Osteocyte (in vitro differentiated cells): ENCODE results near the gene BAHCC1. TPM values are rescaled to one million over a fixed set of nuclear protein-coding genes. Genes with fewer than 3 reads are reported as not detected.
A peak's percentile ranks its signal among the peaks of the same experiment; 100 is the strongest.

Experiments
- DNase-seq: peaks from one replicate; pipeline ENCODE4 v3.0.0; 2021; ENCODE audit warnings: mixed read lengths; ENCODE audit not compliant: unreplicated experiment; ENCODE audit errors: extremely low spot score
- H3K27ac Mint-ChIP-seq: one replicate; pipeline ENCODE4 v1.8.0; 2021; ENCODE audit warnings: mild to moderate bottlenecking, mixed read lengths; ENCODE audit not compliant: unreplicated experiment
- H3K27me3 Mint-ChIP-seq: one replicate; pipeline ENCODE4 v1.8.0; 2021; ENCODE audit warnings: mixed read lengths; ENCODE audit not compliant: unreplicated experiment
- H3K36me3 Mint-ChIP-seq: one replicate; pipeline ENCODE4 v1.8.0; 2021; ENCODE audit warnings: mixed read lengths; ENCODE audit not compliant: unreplicated experiment
- H3K4me1 Mint-ChIP-seq: one replicate; pipeline ENCODE4 v1.8.0; 2021; ENCODE audit warnings: mixed read lengths; ENCODE audit not compliant: unreplicated experiment
- H3K4me3 Mint-ChIP-seq: one replicate; pipeline ENCODE4 v1.8.0; 2021; ENCODE audit warnings: mild to moderate bottlenecking, moderate library complexity, mixed read lengths; ENCODE audit not compliant: unreplicated experiment
- H3K9me3 Mint-ChIP-seq: one replicate; pipeline ENCODE4 v1.8.0; 2021; ENCODE audit warnings: mixed read lengths; ENCODE audit not compliant: unreplicated experiment
- CTCF ChIP-seq: fragments of 200-600 bp; sonication (generic); IDR thresholded peaks from 2 replicates; pipeline ENCODE4 v1.5.0; 2021; ENCODE audit warnings: antibody characterized with exemption, mild to moderate bottlenecking, moderate library complexity
- total RNA-seq: library from RNA; stranded (reverse); gene quantifications from 2 replicates; pipeline ENCODE4 v1.2.1, GENCODE V29; 2021

Gene BAHCC1
- total RNA-seq, 1 donor from 2014 or later: 55.7 TPM

DNA sequence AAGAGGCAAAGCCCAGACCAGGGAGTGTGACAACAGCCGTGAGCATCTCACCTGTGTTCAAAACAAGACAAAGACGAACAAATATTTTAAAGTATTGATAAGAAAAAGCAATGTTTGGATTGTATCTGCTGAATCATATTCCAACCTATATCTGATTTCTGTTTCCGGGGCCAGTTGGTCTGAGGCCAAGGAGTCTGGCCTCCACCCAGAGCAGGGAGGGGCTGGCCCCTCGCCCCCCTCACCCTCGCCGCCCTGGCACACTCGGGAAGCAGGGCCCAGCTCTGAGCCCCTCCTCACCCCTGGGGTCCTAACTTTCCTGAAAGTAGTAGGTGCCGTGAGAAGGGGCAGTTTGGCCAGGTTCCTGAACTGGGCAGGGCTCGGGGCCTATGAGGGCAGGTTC is 69.3 kb downstream of the BAHCC1 start:
- H3K27ac Mint-ChIP-seq: peak overlapping the region; percentile 4
- H3K27me3 Mint-ChIP-seq: no peaks in the 10 kb centered on the region
- DNase-seq: no peak
- no peaks in the 10 kb centered on the region for H3K9me3 Mint-ChIP-seq
- no peak overlapping the region for H3K4me3 Mint-ChIP-seq
- peaks cover 16% of the 10 kb centered on the region for H3K36me3 Mint-ChIP-seq
- H3K4me1 Mint-ChIP-seq: peaks cover 2% of the 10 kb centered on the region
- no peak for TF ChIP-seq CTCF

DNA sequence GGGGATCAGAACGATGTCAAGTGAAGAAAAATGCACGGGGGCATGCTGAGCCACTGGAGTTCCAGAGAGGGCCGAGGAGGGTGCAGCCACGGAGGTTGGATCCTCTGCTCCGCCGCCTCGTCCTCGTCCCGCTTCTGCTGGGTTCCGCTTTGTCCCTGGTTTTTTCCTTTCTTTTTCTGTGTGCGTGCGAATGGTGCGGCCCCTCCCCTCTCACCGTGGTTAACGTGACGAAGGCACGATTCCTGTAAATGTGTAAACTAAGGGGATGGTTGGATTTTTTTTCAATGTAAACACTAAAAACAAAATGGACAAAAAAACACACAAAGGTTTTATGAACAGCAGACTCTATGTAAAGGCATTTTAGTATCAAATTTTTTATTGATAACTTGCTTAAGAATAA is 70.7 kb downstream of the BAHCC1 start:
- peaks cover 8% of the 10 kb centered on the region for H3K4me1 Mint-ChIP-seq
- no peak overlapping the region for H3K27ac Mint-ChIP-seq
- H3K4me3 Mint-ChIP-seq: no peak overlapping the region
- TF ChIP-seq CTCF: no peak
- no peak for DNase-seq
- peaks cover 16% of the 10 kb centered on the region for H3K36me3 Mint-ChIP-seq
- no peaks in the 10 kb centered on the region for H3K9me3 Mint-ChIP-seq
- no peaks in the 10 kb centered on the region for H3K27me3 Mint-ChIP-seq

- H3K4me3 Mint-ChIP-seq: no peak overlapping the region
- H3K27ac Mint-ChIP-seq: no peak overlapping the region
- no peak for DNase-seq
- H3K36me3 Mint-ChIP-seq: peaks cover 16% of the 10 kb centered on the region
- TF ChIP-seq CTCF: no peak
- no peaks in the 10 kb centered on the region for H3K27me3 Mint-ChIP-seq
- no peaks in the 10 kb centered on the region for H3K9me3 Mint-ChIP-seq
- peaks cover 15% of the 10 kb centered on the region for H3K4me1 Mint-ChIP-seq
These were observed 71.6 kb downstream of the BAHCC1 start for GRCh38 chr17:81466564-81467472.

DNA sequence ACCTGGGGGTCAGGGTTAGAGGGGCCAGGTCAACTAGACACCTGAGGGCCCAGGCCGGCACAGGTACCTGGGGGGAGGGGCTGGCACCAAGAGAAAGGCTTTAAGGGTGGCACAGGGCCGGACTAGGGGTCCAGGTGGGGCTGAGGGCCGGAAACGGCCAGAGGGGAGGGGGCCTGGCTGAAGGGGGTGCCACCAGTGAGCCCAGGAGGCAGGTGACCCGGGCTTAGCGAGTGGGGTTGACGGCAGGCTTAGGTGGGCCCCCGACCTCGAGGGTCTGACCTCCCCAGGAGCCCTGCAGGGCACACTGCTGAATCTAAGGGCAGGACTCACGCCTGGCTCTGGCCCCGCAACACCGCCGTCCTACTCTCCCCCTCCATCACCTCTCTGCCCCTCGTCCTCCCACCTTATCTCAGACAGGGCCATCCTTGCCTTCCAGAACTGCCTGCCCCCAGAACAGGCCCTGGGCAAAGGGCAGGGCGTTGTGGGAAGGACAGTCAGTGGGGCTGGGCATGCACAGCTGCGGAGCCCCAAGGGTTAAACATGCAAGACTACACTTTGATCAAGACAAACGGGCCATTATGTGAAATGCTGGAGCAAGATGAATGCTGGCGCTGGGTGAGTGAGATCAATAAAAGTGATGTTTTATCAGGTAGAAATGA is 73.0 kb downstream of the BAHCC1 start:
- TF ChIP-seq CTCF: no peak
- Mint-ChIP-seq H3K4me1 (peaks cover 18% of the 10 kb centered on the region), H3K4me3 (no peak overlapping the region), H3K27me3 (no peaks in the 10 kb centered on the region), H3K27ac (no peak overlapping the region), H3K36me3 (peaks cover 12% of the 10 kb centered on the region), H3K9me3 (no peaks in the 10 kb centered on the region)
- DNase-seq: no peak

- Mint-ChIP-seq H3K4me3 (no peak overlapping the region), H3K4me1 (peaks cover 19% of the 10 kb centered on the region), H3K27me3 (no peaks in the 10 kb centered on the region), H3K9me3 (no peaks in the 10 kb centered on the region), H3K36me3 (peaks cover 12% of the 10 kb centered on the region), H3K27ac (no peak overlapping the region)
- no peak for TF ChIP-seq CTCF
- DNase-seq: no peak
These were observed 73.5 kb downstream of the BAHCC1 start for GRCh38 chr17:81468770-81469121.
